ENCODE data around the gene TMED10. TPM values are rescaled to one million over a fixed set of nuclear protein-coding genes. Genes with fewer than 3 reads are reported as not detected.
A peak's percentile ranks its signal among the peaks of the same experiment; 100 is the strongest.

The TMED10 gene
- total RNA-seq, 3 donors from 2014 or later, result 223 to 411 (median 317) TPM

GRCh38 chr14:75163677-75164076, 12.7 kb downstream of the TMED10 start:
- TF ChIP-seq, protein P1, sequence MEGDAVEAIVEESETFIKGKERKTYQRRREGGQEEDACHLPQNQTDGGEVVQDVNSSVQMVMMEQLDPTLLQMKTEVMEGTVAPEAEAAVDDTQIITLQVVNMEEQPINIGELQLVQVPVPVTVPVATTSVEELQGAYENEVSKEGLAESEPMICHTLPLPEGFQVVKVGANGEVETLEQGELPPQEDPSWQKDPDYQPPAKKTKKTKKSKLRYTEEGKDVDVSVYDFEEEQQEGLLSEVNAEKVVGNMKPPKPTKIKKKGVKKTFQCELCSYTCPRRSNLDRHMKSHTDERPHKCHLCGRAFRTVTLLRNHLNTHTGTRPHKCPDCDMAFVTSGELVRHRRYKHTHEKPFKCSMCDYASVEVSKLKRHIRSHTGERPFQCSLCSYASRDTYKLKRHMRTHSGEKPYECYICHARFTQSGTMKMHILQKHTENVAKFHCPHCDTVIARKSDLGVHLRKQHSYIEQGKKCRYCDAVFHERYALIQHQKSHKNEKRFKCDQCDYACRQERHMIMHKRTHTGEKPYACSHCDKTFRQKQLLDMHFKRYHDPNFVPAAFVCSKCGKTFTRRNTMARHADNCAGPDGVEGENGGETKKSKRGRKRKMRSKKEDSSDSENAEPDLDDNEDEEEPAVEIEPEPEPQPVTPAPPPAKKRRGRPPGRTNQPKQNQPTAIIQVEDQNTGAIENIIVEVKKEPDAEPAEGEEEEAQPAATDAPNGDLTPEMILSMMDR (IDR thresholded peaks at IDR 0.05), result no peak

GRCh38 chr14:75162631-75163030, 13.8 kb downstream of the TMED10 start:
- no peaks in the 10 kb centered on the region for H3K36me3 ChIP-seq (ENCODE audit: low read depth)
- ATAC-seq (no peak), DNase-seq (no peak)
- TF ChIP-seq, protein P1 (IDR thresholded peaks at IDR 0.05), result no peak
- intact Hi-C loops (cut with DNase I, micrococcal nuclease), result no loop called here
- no peaks in the 10 kb centered on the region for H3K9me3 ChIP-seq
- peaks cover 23% of the 10 kb centered on the region for H3K4me1 ChIP-seq (ENCODE audit: low read depth)
- no peak overlapping the region for H3K4me3 ChIP-seq

More at GRCh38 chr14:75163677-75164076, 12.7 kb downstream of the TMED10 start:
- DNase-seq (no peak), ATAC-seq (peak; percentile 58)
- Histone ChIP-seq H3K4me3 (no peak overlapping the region), H3K4me1 (ENCODE audit: low read depth) (peaks cover 27% of the 10 kb centered on the region), H3K9me3 (no peaks in the 10 kb centered on the region), H3K36me3 (ENCODE audit: low read depth) (no peaks in the 10 kb centered on the region)
- intact Hi-C loops (cut with DNase I, micrococcal nuclease), result no loop called here

- intact Hi-C loops (cut with DNase I, micrococcal nuclease), result no loop called here
- TF ChIP-seq, protein P1 (IDR thresholded peaks at IDR 0.05), result no peak
- H3K36me3 ChIP-seq (ENCODE audit: low read depth), result no peaks in the 10 kb centered on the region
- H3K4me1 ChIP-seq (ENCODE audit: low read depth), result peaks cover 17% of the 10 kb centered on the region
- peak; percentile 50 for ATAC-seq
- DNase-seq, result no peak
- no peak overlapping the region for H3K4me3 ChIP-seq
- no peaks in the 10 kb centered on the region for H3K9me3 ChIP-seq
These were observed 17.4 kb downstream of the TMED10 start for GRCh38 chr14:75158843-75159614.

DNA sequence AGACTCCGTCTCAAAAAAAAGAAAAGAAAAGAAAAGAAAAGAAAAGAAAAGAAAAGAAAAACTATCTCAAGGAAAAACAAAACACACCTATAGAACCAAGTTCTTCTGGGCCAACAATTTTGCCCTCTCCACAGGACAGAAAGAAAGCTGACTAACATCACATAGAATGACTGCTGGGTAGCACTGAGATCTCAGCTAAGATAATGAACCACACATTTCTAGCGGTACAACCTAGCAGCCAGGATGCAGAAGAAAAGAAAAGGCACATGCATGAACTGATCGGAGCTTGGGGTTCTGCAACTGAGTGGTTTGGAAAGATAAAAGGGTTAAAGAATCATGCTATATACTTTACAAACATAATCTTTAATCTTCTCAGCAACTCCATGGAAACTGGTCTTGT, 19.5 kb downstream of the TMED10 start:
- intact Hi-C loops (cut with DNase I, micrococcal nuclease), result no loop called here
- TF ChIP-seq, protein P1 (IDR thresholded peaks at IDR 0.05), result no peak
- H3K36me3 ChIP-seq (ENCODE audit: low read depth), result no peaks in the 10 kb centered on the region
- H3K9me3 ChIP-seq, result no peaks in the 10 kb centered on the region
- ATAC-seq, result no peak
- peaks cover 17% of the 10 kb centered on the region for H3K4me1 ChIP-seq (ENCODE audit: low read depth)
- DNase-seq, result no peak
- H3K4me3 ChIP-seq, result no peak overlapping the region

DNA sequence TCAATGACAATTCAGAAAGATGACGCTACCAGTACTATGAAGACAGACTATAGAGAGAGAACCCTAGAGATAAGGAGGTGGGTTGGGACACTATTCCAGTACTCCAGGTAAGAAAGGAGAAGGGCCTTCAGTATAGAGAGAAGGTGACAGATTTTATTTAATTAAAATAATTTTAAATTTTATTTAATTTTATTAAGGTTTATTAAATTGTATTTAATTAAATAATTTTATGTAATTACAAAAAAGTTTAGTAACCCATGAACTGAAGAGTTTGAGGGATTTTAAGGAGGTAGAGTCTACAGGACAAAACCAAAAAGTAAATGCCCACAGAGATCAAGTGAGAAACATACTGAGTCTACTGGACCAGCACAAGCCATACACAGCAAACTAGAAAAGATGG, 20.3 kb downstream of the TMED10 start:
- H3K9me3 ChIP-seq, result no peaks in the 10 kb centered on the region
- TF ChIP-seq, protein P1 (IDR thresholded peaks at IDR 0.05), result no peak
- no peak for DNase-seq
- H3K4me3 ChIP-seq, result no peak overlapping the region
- no peaks in the 10 kb centered on the region for H3K36me3 ChIP-seq (ENCODE audit: low read depth)
- no peak for ATAC-seq
- intact Hi-C loops (cut with DNase I, micrococcal nuclease), result no loop called here
- H3K4me1 ChIP-seq (ENCODE audit: low read depth), result peaks cover 17% of the 10 kb centered on the region
